Hematopoietic multipotent progenitor cell treated with erythropoietin and hydrocortisone succinate and interleukin-3 and kit ligand, for 17 days (in vitro differentiated cells): ENCODE data around the gene HACD2.
"Not testable (repeated sequence)": the region's sequence is repeated elsewhere in the genome, so short reads cannot be mapped to it uniquely, and the experiment has no call there.

ENCODE experiments used
- DNase-seq: peaks from one replicate; pipeline ENCODE4 v3.0.0-alpha.2; 2015; ENCODE audit warnings: low spot score

Gene HACD2

DNA sequence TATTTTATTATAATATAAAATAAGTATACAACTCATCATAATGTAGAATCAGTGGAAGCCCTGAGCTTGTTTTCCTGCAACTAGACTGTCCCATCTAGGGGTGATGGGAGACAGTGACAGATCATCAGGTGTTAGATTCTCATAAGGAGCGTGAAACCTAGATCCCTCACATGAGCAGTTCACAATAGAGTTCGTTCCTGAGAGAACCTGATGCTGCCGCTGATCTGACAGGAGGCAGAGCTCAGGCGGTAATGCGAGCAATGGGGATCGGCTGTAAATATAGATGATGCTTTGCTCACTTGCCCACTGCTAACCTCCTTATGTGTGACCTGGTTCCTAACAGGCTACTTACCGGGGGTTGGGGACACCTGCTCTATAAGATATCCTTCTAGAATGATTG, 26.8 kb upstream of the HACD2 start:
- DNase-seq: not testable (repeated sequence)

- DNase-seq: no peak
These were observed 26.2 kb upstream of the HACD2 start for GRCh38 chr3:123611082-123611481.

GRCh38 chr3:123610331-123610730, 25.5 kb upstream of the HACD2 start:
- DNase-seq: no peak

DNA sequence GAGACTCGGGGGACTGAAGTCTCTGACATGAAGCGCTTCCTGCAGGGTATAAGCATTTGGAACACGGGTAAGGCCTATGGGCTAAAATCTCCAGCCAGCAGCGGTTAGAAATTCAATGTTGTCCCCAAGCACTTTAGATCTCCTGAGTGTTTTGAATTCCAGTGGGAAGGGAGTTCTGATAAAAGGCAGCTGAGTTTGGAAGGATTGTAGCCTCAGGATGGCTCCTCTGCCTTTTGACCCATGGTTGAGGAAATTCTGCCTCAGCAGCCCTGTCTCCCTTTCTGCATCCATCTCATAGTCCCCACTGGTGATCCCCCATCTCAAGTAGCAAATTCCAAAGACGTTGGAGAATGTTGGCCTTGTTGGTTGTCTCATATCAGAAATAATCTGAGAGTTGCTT, 24.2 kb upstream of the HACD2 start:
- DNase-seq: no peak

- no peak for DNase-seq
These were observed 23.5 kb upstream of the HACD2 start for GRCh38 chr3:123608263-123608937.

- no peak for DNase-seq
These were observed 21.7 kb upstream of the HACD2 start for GRCh38 chr3:123606527-123606926.

- DNase-seq: no peak
These were observed 21.0 kb upstream of the HACD2 start for GRCh38 chr3:123605789-123606234.

GRCh38 chr3:123603153-123603552, 18.3 kb upstream of the HACD2 start:
- not testable (repeated sequence) for DNase-seq

DNA sequence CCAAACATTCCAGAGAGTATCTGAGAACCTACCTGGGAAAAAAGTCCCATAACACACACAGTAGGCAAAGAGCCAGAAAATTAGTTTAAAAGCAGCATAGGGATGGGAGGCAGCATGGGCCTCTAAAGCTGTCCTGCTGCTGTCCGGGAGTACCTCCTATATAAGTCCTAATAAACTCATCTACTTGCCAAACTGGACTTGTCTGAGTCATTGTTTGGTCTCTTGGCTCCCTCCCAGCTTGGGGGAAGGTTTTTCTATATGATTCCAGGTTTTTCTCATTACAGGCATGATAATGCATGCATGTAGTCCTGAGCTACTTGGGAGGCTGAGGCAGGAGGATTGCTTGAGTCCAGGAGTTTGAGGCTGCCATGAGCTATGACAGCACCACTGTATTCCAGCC, 17.5 kb upstream of the HACD2 start:
- DNase-seq: peak; percentile 59

DNA sequence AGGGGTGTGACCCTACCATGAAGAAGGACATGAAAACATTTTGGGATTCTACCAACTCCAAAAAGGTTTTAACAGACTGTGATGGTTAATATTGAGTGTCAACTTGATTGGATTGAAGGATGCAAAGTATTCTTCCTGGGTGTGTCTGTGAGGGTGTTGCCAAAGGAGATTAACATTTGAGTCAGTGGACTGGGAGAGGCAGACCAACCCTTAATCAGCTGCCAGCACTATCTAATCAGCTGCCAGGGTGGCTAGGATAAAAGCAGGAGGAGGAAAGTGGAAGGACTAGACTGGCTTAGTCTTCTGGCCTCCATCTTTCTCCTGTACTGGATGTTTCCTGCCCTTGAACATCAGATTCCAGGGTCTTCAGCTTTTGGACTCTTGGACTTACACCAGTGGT, 16.0 kb upstream of the HACD2 start:
- peak; percentile 45 for DNase-seq

DNA sequence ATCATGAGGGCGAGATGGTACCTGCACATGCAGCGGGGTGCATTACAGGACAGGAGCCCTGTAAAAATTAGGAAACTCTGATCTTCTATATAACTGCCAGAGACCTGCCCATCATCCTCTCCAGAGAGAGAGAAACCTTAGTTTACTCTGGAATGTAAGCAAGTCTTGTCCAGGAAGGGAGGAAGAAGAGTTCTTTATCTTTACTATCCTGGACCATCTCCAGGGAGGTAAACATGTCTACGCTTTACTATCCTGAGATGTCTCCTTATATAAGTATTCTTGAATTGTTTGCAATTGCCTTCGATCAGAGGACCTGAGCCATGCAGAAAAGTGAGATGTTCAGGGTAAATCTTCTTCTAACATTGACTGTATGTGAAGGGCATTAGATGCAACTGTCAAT, 12.7 kb upstream of the HACD2 start:
- no peak for DNase-seq

GRCh38 chr3:123595396-123596180, 10.7 kb upstream of the HACD2 start:
- DNase-seq: no peak

DNA sequence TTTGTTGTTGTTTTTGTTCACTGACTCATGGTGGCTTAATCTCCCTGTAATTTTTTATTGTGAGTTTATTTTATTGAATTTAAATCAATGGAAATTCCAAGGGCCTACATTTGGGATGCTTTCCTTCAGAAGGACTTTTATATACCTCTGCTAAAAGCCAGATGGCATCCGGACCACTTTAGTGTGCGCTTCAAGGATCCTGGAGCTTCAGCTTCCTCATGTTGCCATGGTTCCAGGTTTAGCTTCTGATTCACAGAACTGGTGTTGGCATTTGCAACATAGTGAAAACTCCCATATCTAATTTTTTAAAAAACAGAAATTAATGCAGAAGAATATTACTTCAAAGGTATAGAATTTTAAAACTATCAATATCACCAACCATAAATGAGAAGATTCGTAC, 8.5 kb upstream of the HACD2 start:
- no peak for DNase-seq

GRCh38 chr3:123590685-123591450, 6.0 kb upstream of the HACD2 start:
- no peak for DNase-seq

DNA sequence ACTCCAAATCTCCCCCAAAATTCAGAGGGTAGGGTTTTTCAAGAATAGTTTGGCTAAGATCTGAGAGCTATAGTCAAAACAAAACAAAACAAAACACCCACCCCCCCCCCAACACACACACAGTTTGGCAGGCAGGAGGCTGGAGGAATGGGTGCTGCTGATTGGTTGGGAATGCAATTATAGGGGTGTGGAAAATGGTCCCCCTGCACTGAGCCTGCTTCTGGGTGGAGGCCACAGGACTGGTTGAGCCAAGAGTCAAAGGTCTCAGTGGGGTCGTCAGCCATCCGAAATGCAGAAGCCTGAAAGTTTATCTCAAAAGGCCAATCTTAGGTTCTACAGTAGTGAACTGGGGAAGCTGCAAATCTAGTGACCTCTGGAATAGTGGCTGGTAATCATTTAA, 2.5 kb upstream of the HACD2 start:
- no peak for DNase-seq

- DNase-seq: peak; percentile 19
These were observed 2.1 kb upstream of the HACD2 start for GRCh38 chr3:123586968-123587367.

GRCh38 chr3:123586131-123586530, 1.3 kb upstream of the HACD2 start:
- peak; percentile 52 for DNase-seq

- DNase-seq: no peak
These were observed 417 bp downstream of the HACD2 start for GRCh38 chr3:123584284-123584987.

DNA sequence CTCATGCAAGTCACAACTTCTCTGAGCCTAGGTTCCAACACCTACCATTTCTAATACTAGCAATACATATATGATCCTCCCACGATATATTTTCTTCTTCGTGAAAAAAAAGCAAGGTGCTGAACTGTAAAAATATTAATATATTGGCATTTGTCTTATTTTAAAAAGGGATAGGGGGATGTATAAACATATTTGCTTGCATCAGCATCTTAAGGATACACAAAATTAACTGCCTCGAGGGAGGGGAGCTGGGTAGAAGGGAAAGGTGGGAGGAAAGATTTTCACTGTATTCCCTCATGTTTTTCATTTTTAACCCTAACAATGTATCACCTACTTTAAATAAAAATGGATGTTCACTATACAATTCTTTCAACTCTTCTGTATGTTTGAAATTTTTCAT, 1.3 kb downstream of the HACD2 start:
- DNase-seq: no peak

GRCh38 chr3:123582315-123582714, 2.5 kb downstream of the HACD2 start:
- DNase-seq: no peak

DNA sequence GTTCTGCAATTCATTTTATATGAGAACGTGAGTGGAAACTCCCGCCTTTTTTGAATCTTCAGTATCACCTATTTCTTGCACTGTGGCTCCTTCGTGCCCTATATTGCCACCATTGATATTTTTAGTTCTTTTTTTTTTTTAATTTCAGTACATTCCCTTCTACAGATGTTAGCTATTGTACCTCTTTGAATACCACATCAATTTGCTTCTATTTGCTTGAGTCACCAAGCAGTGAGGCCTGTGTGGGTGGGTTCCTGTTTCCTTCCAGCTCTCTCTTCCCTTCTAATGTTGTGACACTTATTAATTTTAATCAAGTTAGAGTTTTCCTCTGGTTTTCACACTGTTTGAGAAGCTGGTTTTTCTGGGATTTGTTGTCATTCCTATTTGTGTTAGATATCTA, 8.7 kb downstream of the HACD2 start:
- DNase-seq: no peak

DNA sequence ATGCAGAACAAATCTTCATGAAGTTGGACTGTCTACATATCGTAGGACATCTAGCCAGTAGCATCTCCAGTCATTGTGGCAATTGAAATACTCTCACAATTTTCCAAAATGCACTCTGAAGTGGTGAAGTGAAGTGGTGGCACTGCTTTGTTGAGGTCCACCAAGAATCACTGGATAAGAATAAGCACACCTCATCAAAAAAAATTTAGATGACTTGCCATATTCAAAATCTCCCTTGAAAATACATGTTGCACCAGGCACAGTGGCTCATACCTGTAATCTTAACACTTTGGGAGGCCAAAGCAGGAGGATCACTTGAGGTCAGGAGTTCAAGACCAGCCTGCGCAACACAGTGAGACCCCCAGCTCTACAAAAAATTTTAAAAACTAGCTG, 12.9 kb downstream of the HACD2 start:
- no peak for DNase-seq
